Neutrophil (primary cell): ENCODE data around the gene GON4L.

Source experiments
- H3K27ac ChIP-seq: fragments of 200-600 bp; sonication (generic); 2 replicates; pipeline ENCODE4 v1.5.1; 2016; ENCODE audit warnings: mild to moderate bottlenecking, moderate library complexity
- H3K27me3 ChIP-seq: fragments of 200-600 bp; sonication (generic); 2 replicates; pipeline ENCODE4 v1.6.0; 2016; ENCODE audit warnings: mild to moderate bottlenecking
- H3K36me3 ChIP-seq: fragments of 200-600 bp; sonication (generic); 2 replicates; pipeline ENCODE4 v1.5.1; 2017
- H3K4me1 ChIP-seq, 2 experiments: fragments of 200-600 bp in 1 of 2; sonication (generic) in 1 of 2; 1 replicate in 1 of 2; 2 replicates in 1 of 2; pipeline versions ENCODE4 v1.5.1 to v1.6.1; 2013 to 2016; ENCODE audit warnings: low read depth in 1 of 2, low read length in 1 of 2, mild to moderate bottlenecking in 1 of 2, moderate library complexity in 1 of 2; ENCODE audit not compliant: control insufficient read depth in 1 of 2, insufficient read depth in 1 of 2
- H3K4me3 ChIP-seq, 2 experiments: fragments of 200-600 bp in 1 of 2; sonication (generic) in 1 of 2; 1 replicate in 1 of 2; 2 replicates in 1 of 2; pipeline ENCODE4 v1.5.1; 2013 to 2016; ENCODE audit warnings: low read depth in 1 of 2, low read length in 1 of 2, mild to moderate bottlenecking in 1 of 2, moderate library complexity in 1 of 2
- H3K9me3 ChIP-seq: fragments of 200-600 bp; sonication (generic); 2 replicates; pipeline ENCODE4 v1.5.1; 2016
- CTCF ChIP-seq: fragments of 200-600 bp; sonication (generic); IDR thresholded peaks from 2 replicates; pipeline ENCODE4 v1.5.1; 2016; ENCODE audit warnings: antibody characterized with exemption

The GON4L gene

GRCh38 chr1:155833665-155834295, 23.2 kb downstream of the GON4L start:
- Histone ChIP-seq H3K4me1 (peaks cover 9 to 10% of the 10 kb centered on the region in 2 experiments), H3K4me3 (no peak overlapping the region), H3K27ac (peak overlapping the region; percentile 64), H3K36me3 (peaks cover 5% of the 10 kb centered on the region), H3K27me3 (no peaks in the 10 kb centered on the region), H3K9me3 (no peaks in the 10 kb centered on the region)
- no peak for TF ChIP-seq CTCF

GRCh38 chr1:155831279-155831976, 25.6 kb downstream of the GON4L start:
- no peak for TF ChIP-seq CTCF
- Histone ChIP-seq H3K27ac (no peak overlapping the region), H3K36me3 (peaks cover 15% of the 10 kb centered on the region), H3K27me3 (no peaks in the 10 kb centered on the region), H3K9me3 (no peaks in the 10 kb centered on the region), H3K4me1 (peaks cover 9 to 10% of the 10 kb centered on the region in 2 experiments), H3K4me3 (no peak overlapping the region)

GRCh38 chr1:155827450-155827849, 29.6 kb downstream of the GON4L start:
- peaks cover 39% of the 10 kb centered on the region for H3K36me3 ChIP-seq
- no peak overlapping the region for H3K4me3 ChIP-seq
- H3K27ac ChIP-seq = no peak overlapping the region
- no peaks in the 10 kb centered on the region for H3K4me1 ChIP-seq
- TF ChIP-seq CTCF = no peak
- H3K9me3 ChIP-seq = no peaks in the 10 kb centered on the region
- H3K27me3 ChIP-seq = no peaks in the 10 kb centered on the region

- Histone ChIP-seq H3K27me3 (no peaks in the 10 kb centered on the region), H3K4me3 (no peak overlapping the region), H3K4me1 (peaks cover 6 to 10% of the 10 kb centered on the region in 2 experiments), H3K27ac (peak overlapping the region; percentile 27), H3K36me3 (peaks cover 72% of the 10 kb centered on the region), H3K9me3 (no peaks in the 10 kb centered on the region)
- TF ChIP-seq CTCF = no peak
Observed at GRCh38 chr1:155816351-155816750, 40.7 kb downstream of the GON4L start.

GRCh38 chr1:155813672-155814071, 43.3 kb downstream of the GON4L start:
- Histone ChIP-seq H3K4me1 (peaks cover 4 to 6% of the 10 kb centered on the region in 2 experiments), H3K27me3 (no peaks in the 10 kb centered on the region), H3K27ac (no peak overlapping the region), H3K36me3 (peaks cover 56% of the 10 kb centered on the region), H3K4me3 (no peak overlapping the region), H3K9me3 (no peaks in the 10 kb centered on the region)
- no peak for TF ChIP-seq CTCF
